Upper lobe of left lung (tissue), 6 donors: ENCODE results near the gene CCDC88A. TPM values are rescaled to one million over a fixed set of nuclear protein-coding genes. Genes with fewer than 3 reads are reported as not detected.

Experiments
- ATAC-seq, 2 donors: fragments of 200-7000 bp; cut with Tn5 transposase; one replicate each; pipeline ENCODE4 v1.9.1; 2022; ENCODE audit warnings: mild to moderate bottlenecking in 2 of 2, moderate library complexity in 2 of 2; ENCODE audit not compliant: low FRiP score in 2 of 2
- DNase-seq, 2 donors: peaks; one replicate each; pipeline ENCODE4 v3.0.0-alpha.2; 2019 to 2020
- H3K27ac ChIP-seq, 4 donors: fragments of 200-600 bp; sonication (generic); one replicate each; pipeline ENCODE4 v1.5.1; 2016 to 2019
- H3K27me3 ChIP-seq, 4 donors: fragments of 200-600 bp; sonication (generic); one replicate each; pipeline ENCODE4 v1.5.1; 2017 to 2019
- H3K36me3 ChIP-seq, 4 donors: fragments of 200-600 bp; sonication (generic); one replicate each; pipeline ENCODE4 v1.5.1; 2016 to 2019
- H3K4me1 ChIP-seq, 4 donors: fragments of 200-600 bp; sonication (generic); one replicate each; pipeline ENCODE4 v1.5.1; 2018 to 2019
- H3K4me3 ChIP-seq, 4 donors: fragments of 200-600 bp; sonication (generic); one replicate each; pipeline ENCODE4 v1.5.1; 2017 to 2019; ENCODE audit warnings: mild to moderate bottlenecking in 2 of 4, moderate library complexity in 1 of 4
- H3K9me3 ChIP-seq, 4 donors: fragments of 200-600 bp; sonication (generic); one replicate each; pipeline ENCODE4 v1.5.1; 2018 to 2019
- CTCF ChIP-seq, 6 experiments: fragments of 450-650 bp in 4 of 6; fragments of 200-600 bp in 2 of 6; sonication (generic) in 2 of 6; IDR thresholded peaks; one replicate each; pipeline ENCODE4 v1.5.1; 2016 to 2019; ENCODE audit warnings: antibody characterized with exemption in 6 of 6
- EP300 ChIP-seq, 4 donors: sonication (generic); formaldehyde crosslinking; IDR thresholded peaks; one replicate each; pipeline ENCODE4 v1.5.1; 2017; ENCODE audit warnings: antibody characterized with exemption in 4 of 4, control low read depth in 2 of 4
- POLR2A ChIP-seq, 4 donors: fragments of 450-650 bp; IDR thresholded peaks; one replicate each; pipeline ENCODE4 v1.5.1; 2016 to 2017; ENCODE audit warnings: antibody characterized with exemption in 4 of 4, mild to moderate bottlenecking in 2 of 4
- POLR2AphosphoS5 ChIP-seq, 2 donors: sonication (generic); formaldehyde crosslinking; IDR thresholded peaks; one replicate each; pipeline ENCODE4 v1.5.1; 2017; ENCODE audit warnings: antibody characterized with exemption in 2 of 2
- WGBS, 2 donors: methylation state at CpG; one replicate each; pipeline ENCODE4 v1.1.5; 2017 to 2018; 5-methylcytosine and 5-hydroxymethylcytosine counted together
- total RNA-seq, 6 donors: library from RNA; depleted of rRNA in 4 of 6; stranded (reverse); fragments of >200 nt in 4 of 6; gene quantifications; one replicate each; pipeline versions ENCODE4 v1.1.0 to v1.2.1, GENCODE V29; 2016 to 2021
- donor health status: DM: no; HTN: no; CAD: no; lungs with moderate emphysema.
- donor health status: DM: no; HTN: yes; CAD: no; lungs with severe emphysema.

CCDC88A gene
- 100 to 1,000 TPM in 2 of 6 donors, 10 to 100 TPM in 4; 66.7 to 128 (median 91.2) TPM for total RNA-seq

- ATAC-seq = peak; percentile 98 to 99
- Histone ChIP-seq H3K27me3 (no peaks in the 10 kb centered on the region), H3K9me3 (no peaks in the 10 kb centered on the region), H3K4me1 (peaks cover 0 to 18% (median 8%) of the 10 kb centered on the region in 4 donors), H3K27ac (peak within 1 kb of the TSS; percentile 88 to 94 (median 91)), H3K4me3 (peak within 1 kb of the TSS; percentile 58 to 96 (median 74)), H3K36me3 (no peaks in the 10 kb centered on the region)
- WGBS, 2 donors = 0 to 1% methylated on average over 21 to 24 of the region's 62 CpGs
- peak; percentile 25 to 61 (median 40) for TF ChIP-seq CTCF (IDR thresholded peaks at IDR 0.05)
- peak in 1 of 4 donors; percentile 72 for TF ChIP-seq EP300 (IDR thresholded peaks at IDR 0.05)
- TF ChIP-seq POLR2A (IDR thresholded peaks at IDR 0.05) = peak in 3 of 4 donors; percentile 80 to 89 (median 80)
- TF ChIP-seq POLR2AphosphoS5 (IDR thresholded peaks at IDR 0.05) = peak; percentile 85 to 94
- DNase-seq = peak; percentile 93 to 99
Measured at GRCh38 chr2:55419679-55420438, at the start of gene CCDC88A. TSS of gene CCDC88A (minus strand) at chr2:55419856. CDS start at chr2:55419079, 777 bp downstream.

GRCh38 chr2:55461679-55462078, 42.0 kb upstream of the CCDC88A start:
- TF ChIP-seq POLR2AphosphoS5 (IDR thresholded peaks at IDR 0.05) (no peak), POLR2A (IDR thresholded peaks at IDR 0.05) (no peak), CTCF (IDR thresholded peaks at IDR 0.05) (no peak), EP300 (IDR thresholded peaks at IDR 0.05) (no peak)
- H3K36me3 ChIP-seq = no peaks in the 10 kb centered on the region
- ATAC-seq (no peak), DNase-seq (no peak)
- H3K27me3 ChIP-seq = no peaks in the 10 kb centered on the region
- 67 to 69% methylated on average over 2 of the region's 2 CpGs for WGBS, 2 donors
- H3K4me3 ChIP-seq = no peak overlapping the region
- no peaks in the 10 kb centered on the region for H3K9me3 ChIP-seq
- H3K27ac ChIP-seq = no peak overlapping the region
- H3K4me1 ChIP-seq = no peaks in the 10 kb centered on the region

GRCh38 chr2:55460562-55460961, 40.9 kb upstream of the CCDC88A start:
- H3K27me3 ChIP-seq = no peaks in the 10 kb centered on the region
- no peak overlapping the region for H3K4me3 ChIP-seq
- no peaks in the 10 kb centered on the region for H3K36me3 ChIP-seq
- WGBS, 2 donors = 45 to 50% methylated on average over 3 of the region's 3 CpGs
- no peak for ATAC-seq
- no peaks in the 10 kb centered on the region for H3K9me3 ChIP-seq
- no peak overlapping the region for H3K27ac ChIP-seq
- DNase-seq = no peak
- no peak for TF ChIP-seq POLR2AphosphoS5 (IDR thresholded peaks at IDR 0.05)
- no peak for TF ChIP-seq POLR2A (IDR thresholded peaks at IDR 0.05)
- TF ChIP-seq EP300 (IDR thresholded peaks at IDR 0.05) = no peak
- TF ChIP-seq CTCF (IDR thresholded peaks at IDR 0.05) = no peak
- no peaks in the 10 kb centered on the region for H3K4me1 ChIP-seq

- Histone ChIP-seq H3K4me1 (no peaks in the 10 kb centered on the region), H3K4me3 (no peak overlapping the region), H3K27me3 (no peaks in the 10 kb centered on the region), H3K36me3 (no peaks in the 10 kb centered on the region), H3K27ac (no peak overlapping the region), H3K9me3 (no peaks in the 10 kb centered on the region)
- DNase-seq (no peak), ATAC-seq (no peak)
- WGBS, 2 donors = 83 to 87% methylated on average over 11 of the region's 11 CpGs
- TF ChIP-seq POLR2A (IDR thresholded peaks at IDR 0.05) (no peak), EP300 (IDR thresholded peaks at IDR 0.05) (no peak), POLR2AphosphoS5 (IDR thresholded peaks at IDR 0.05) (no peak), CTCF (IDR thresholded peaks at IDR 0.05) (no peak)
Measured at GRCh38 chr2:55459714-55460274, 40.1 kb upstream of the CCDC88A start.
